Keratinocyte (primary cell): ENCODE measurements around the gene BCAS1.

ENCODE experiments used
- EZH2 ChIP-seq: IDR thresholded peaks from one replicate; pipeline ENCODE4 v1.6.1; 2012; ENCODE audit warnings: inconsistent platforms, mild to moderate bottlenecking, low read length, moderate library complexity
- TF ChIP-seq, protein P1 (sequence below), 3 experiments: IDR thresholded peaks in 1 of 3; conservative IDR thresholded peaks in 1 of 3; optimal IDR thresholded peaks in 1 of 3; 2 replicates in 2 of 3; 3 replicates in 1 of 3; pipeline versions ENCODE3 to v1.5.1; 2011; ENCODE audit warnings: low read length in 3 of 3, mild to moderate bottlenecking in 3 of 3, moderate library complexity in 2 of 3, control low read depth in 1 of 3, inconsistent platforms in 1 of 3; ENCODE audit not compliant: insufficient read depth in 2 of 3; ENCODE audit errors: extremely low read depth in 1 of 3

- TF ChIP-seq, protein P1, sequence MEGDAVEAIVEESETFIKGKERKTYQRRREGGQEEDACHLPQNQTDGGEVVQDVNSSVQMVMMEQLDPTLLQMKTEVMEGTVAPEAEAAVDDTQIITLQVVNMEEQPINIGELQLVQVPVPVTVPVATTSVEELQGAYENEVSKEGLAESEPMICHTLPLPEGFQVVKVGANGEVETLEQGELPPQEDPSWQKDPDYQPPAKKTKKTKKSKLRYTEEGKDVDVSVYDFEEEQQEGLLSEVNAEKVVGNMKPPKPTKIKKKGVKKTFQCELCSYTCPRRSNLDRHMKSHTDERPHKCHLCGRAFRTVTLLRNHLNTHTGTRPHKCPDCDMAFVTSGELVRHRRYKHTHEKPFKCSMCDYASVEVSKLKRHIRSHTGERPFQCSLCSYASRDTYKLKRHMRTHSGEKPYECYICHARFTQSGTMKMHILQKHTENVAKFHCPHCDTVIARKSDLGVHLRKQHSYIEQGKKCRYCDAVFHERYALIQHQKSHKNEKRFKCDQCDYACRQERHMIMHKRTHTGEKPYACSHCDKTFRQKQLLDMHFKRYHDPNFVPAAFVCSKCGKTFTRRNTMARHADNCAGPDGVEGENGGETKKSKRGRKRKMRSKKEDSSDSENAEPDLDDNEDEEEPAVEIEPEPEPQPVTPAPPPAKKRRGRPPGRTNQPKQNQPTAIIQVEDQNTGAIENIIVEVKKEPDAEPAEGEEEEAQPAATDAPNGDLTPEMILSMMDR (optimal IDR thresholded peaks at IDR 0.05 in 1 of 3, IDR thresholded peaks at IDR 0.05 in 1 of 3, conservative IDR thresholded peaks at IDR 0.05 in 1 of 3; ENCODE audit: extremely low read depth in 1 of 3, insufficient read depth in 2 of 3, low read length in 3 of 3) = no peak
- no peak for TF ChIP-seq EZH2
These were observed 64.9 kb downstream of the BCAS1 start for GRCh38 chr20:54005524-54005923.
